ENCODE data around the gene KLF16. TPM values are rescaled to one million over a fixed set of nuclear protein-coding genes. Genes with fewer than 3 reads are reported as not detected.
A peak's percentile ranks its signal among the peaks of the same experiment; 100 is the strongest.

KLF16 gene
- total and polyA plus RNA-seq, 2 experiments from 2014 or later, result 4.6 to 11.0 TPM

DNA sequence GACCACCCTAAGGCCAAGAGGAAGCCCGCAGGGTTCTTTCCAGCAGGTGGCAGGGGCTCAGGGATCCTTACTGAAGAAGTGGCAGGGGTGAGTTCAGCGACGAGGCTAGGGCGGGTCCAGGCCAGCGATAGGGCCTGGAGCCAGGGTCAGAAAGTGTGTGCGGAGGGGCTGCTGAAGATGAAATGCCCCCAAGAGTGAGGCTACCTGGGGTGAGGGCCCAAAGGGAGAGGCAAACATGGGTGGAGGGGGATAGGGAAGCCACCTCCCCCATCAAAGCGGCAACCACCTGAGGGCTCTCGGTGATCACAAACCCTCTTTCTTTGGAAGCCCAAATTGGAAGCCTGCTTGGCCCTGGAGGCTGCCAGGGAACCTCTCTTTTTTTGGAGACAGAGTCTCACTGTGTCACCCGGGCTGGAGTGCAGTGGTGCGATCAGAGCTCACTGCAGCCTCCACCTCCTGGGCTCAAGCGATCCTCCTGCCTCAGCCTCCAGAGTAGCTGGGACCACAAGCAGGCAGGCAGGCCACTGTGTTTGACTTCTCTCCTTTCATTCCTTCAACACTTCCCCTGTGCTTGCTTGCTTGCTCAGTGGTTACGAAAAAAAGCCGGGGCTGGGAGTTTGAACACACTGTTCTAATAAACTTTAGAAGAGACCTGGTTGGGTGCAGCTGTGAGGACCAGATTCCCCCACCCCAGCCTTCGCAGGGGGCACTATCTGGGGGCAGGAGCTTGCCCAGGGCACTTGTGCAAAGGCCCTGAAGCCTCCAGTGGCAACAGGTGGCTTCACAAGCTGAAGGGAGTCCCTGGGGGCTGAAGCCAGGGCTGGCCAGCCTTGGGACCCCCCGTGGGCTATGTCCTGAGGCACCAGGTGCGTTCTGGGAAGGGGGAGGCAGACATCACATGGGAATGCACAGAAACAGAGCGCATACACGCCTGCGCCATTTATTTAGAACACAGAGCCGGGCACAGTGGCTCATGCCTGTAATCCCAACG, 49.9 kb downstream of the KLF16 start:
- H2AFZ ChIP-seq, result no peak overlapping the region
- no peak for DNase-seq
- no peaks in the 10 kb centered on the region for H3K79me2 ChIP-seq (ENCODE audit: insufficient read depth)
- no peak for TF ChIP-seq EZH2 (IDR thresholded peaks at IDR 0.05; ENCODE audit: insufficient read depth, poor library complexity, severe bottlenecking)
- TF ChIP-seq EZH2phosphoT487 (IDR thresholded peaks at IDR 0.05; ENCODE audit: insufficient read depth, low read depth), result no peak
- in situ Hi-C loops (cut with MboI), result no loop called here
- no peaks in the 10 kb centered on the region for H3K27me3 ChIP-seq (replicated peaks; ENCODE audit: insufficient read depth)
- H3K4me2 ChIP-seq (ENCODE audit: unreplicated experiment), result peak overlapping the region; percentile 93
- H3F3A ChIP-seq (ENCODE audit: insufficient read depth), result no peaks in the 10 kb centered on the region
- H3K36me3 ChIP-seq (ENCODE audit: low read depth), result no peaks in the 10 kb centered on the region; the same call in 1 of the 2 replicates
- H4K20me1 ChIP-seq (ENCODE audit: insufficient read depth), result no peaks in the 10 kb centered on the region
- 68 to 73% methylated on average over 21 of the region's 21 CpGs for WGBS, 2 experiments (ENCODE audit: low coverage in 1 of 2, low lambda C conversion rate in 2 of 2, missing lambda C conversion rate in 2 of 2)
- H3K4me1 ChIP-seq (ENCODE audit: insufficient read depth), result peaks cover 3% of the 10 kb centered on the region; the same call in 1 of the 2 replicates
- H3K9ac ChIP-seq, result peak overlapping the region; percentile 68
- no peak overlapping the region for H3K27ac ChIP-seq
- H3K9me2 ChIP-seq (ENCODE audit: insufficient read depth), result no peaks in the 10 kb centered on the region
- peak overlapping the region; percentile 77 for H3K4me3 ChIP-seq
- H3K9me3 ChIP-seq (ENCODE audit: low read depth), result no peaks in the 10 kb centered on the region

DNA sequence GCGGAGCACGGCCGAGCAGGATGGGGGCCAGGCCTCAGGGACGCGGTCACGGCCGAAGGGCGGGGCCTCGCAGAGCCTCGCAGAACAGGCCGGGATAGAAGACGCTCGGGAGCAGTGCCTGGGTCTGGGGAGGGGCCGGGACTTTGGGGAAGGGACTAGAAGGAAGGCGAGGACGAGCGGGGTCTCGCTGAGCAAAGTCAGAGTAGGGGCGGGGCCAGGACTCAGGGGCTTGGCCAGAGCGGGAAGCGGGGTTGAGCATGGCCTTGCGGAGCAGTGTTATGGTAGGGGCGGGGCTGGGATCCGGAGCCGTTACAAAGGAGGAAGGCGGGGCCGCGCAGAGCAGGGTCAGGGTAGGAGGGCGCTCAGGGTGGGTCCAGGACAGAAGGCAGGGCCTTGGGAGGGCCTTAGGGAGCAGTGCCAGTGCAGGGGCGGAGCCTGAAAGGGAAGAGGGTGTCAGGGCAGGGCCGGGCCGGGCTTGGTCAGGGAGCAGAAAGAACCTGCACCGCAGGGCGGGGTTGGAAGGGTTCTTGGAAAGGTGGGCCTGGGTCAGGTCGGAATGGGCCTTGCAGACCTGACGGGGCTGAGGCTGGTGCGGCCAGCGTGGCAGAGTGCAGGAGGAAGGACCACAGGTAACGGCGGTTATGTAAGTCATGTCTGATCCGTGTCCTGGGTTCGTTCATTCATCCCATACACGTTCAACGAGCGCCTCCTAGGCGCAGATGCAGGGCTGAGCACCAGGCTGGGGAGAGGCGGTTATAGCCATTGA, 50.8 kb downstream of the KLF16 start:
- in situ Hi-C loops (cut with MboI), result no loop called here
- H3K79me2 ChIP-seq (ENCODE audit: insufficient read depth), result no peaks in the 10 kb centered on the region
- H3K36me3 ChIP-seq (ENCODE audit: low read depth), result no peaks in the 10 kb centered on the region
- peaks cover 3% of the 10 kb centered on the region; the same call in 1 of the 2 replicates for H3K4me1 ChIP-seq (ENCODE audit: insufficient read depth)
- H3K27me3 ChIP-seq (replicated peaks; ENCODE audit: insufficient read depth), result no peaks in the 10 kb centered on the region
- no peaks in the 10 kb centered on the region for H3K9me2 ChIP-seq (ENCODE audit: insufficient read depth)
- H3K27ac ChIP-seq, result no peak overlapping the region
- TF ChIP-seq EZH2 (IDR thresholded peaks at IDR 0.05; ENCODE audit: insufficient read depth, poor library complexity, severe bottlenecking) (no peak), EZH2phosphoT487 (IDR thresholded peaks at IDR 0.05; ENCODE audit: insufficient read depth, low read depth) (no peak)
- peak; percentile 94 for DNase-seq
- peak overlapping the region; percentile 68 for H3K9ac ChIP-seq
- 1 to 2% methylated on average over 20 to 47 of the region's 47 CpGs for WGBS, 2 experiments (ENCODE audit: low coverage in 1 of 2, low lambda C conversion rate in 2 of 2, missing lambda C conversion rate in 2 of 2)
- H3K9me3 ChIP-seq (ENCODE audit: low read depth), result no peaks in the 10 kb centered on the region
- no peaks in the 10 kb centered on the region for H3F3A ChIP-seq (ENCODE audit: insufficient read depth)
- H4K20me1 ChIP-seq (ENCODE audit: insufficient read depth), result no peaks in the 10 kb centered on the region
- peak overlapping the region; percentile 83 for H2AFZ ChIP-seq
- H3K4me3 ChIP-seq, result peak overlapping the region; percentile 77
- H3K4me2 ChIP-seq (ENCODE audit: unreplicated experiment), result peak overlapping the region; percentile 93

DNA sequence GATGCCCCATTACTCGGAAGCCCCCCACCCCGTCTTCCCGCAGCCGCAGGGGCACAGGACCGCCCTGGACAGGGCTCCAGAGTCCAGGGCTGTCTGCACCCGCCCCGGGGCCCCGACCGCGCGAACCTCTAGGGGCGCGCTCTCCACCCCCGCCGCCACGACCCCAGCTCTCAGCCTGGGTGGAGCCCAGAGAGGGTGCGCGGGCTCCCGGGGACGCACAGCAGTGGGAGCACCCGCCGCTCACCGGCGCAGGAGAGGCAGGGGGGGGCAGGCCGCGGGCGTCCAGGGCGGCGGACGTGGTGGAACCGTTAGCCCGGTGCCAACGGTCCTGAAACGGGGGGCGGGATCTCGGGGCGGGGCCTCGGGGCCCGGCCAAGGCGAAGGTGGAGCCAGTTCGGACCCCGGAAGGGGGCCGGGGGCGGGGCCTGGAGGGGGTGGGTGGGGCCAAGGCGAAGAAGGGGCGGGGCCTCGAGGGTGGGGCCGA, 51.4 kb downstream of the KLF16 start, which contains the start of gene ATP8B3:
Gene ATP8B3, minus strand, starts transcription at position 335 of the 484 bp plus-strand sequence. CDS start 540 bp downstream, outside the sequence.
- no peaks in the 10 kb centered on the region for H3K9me2 ChIP-seq (ENCODE audit: insufficient read depth)
- in situ Hi-C loops (cut with MboI), result no loop called here
- no peaks in the 10 kb centered on the region for H3K36me3 ChIP-seq (ENCODE audit: low read depth)
- H3K4me1 ChIP-seq (ENCODE audit: insufficient read depth), result peaks cover 3% of the 10 kb centered on the region; the same call in 1 of the 2 replicates
- H4K20me1 ChIP-seq (ENCODE audit: insufficient read depth), result no peaks in the 10 kb centered on the region
- no peak for TF ChIP-seq EZH2phosphoT487 (IDR thresholded peaks at IDR 0.05; ENCODE audit: insufficient read depth, low read depth)
- no peak for TF ChIP-seq EZH2 (IDR thresholded peaks at IDR 0.05; ENCODE audit: insufficient read depth, poor library complexity, severe bottlenecking)
- peak within 1 kb of the TSS; percentile 93 for H3K4me2 ChIP-seq (ENCODE audit: unreplicated experiment)
- H3K79me2 ChIP-seq (ENCODE audit: insufficient read depth), result no peaks in the 10 kb centered on the region
- 3 to 4% methylated on average over 24 to 39 of the region's 48 CpGs for WGBS, 2 experiments (ENCODE audit: low coverage in 1 of 2, low lambda C conversion rate in 2 of 2, missing lambda C conversion rate in 2 of 2)
- H3K27ac ChIP-seq, result no peak within 1 kb of the TSS
- no peak for DNase-seq
- H3F3A ChIP-seq (ENCODE audit: insufficient read depth), result no peaks in the 10 kb centered on the region
- no peaks in the 10 kb centered on the region for H3K27me3 ChIP-seq (replicated peaks; ENCODE audit: insufficient read depth)
- H3K4me3 ChIP-seq, result peak within 1 kb of the TSS; percentile 77
- peak within 1 kb of the TSS; percentile 83 for H2AFZ ChIP-seq
- H3K9ac ChIP-seq, result peak within 1 kb of the TSS; percentile 68
- H3K9me3 ChIP-seq (ENCODE audit: low read depth), result no peaks in the 10 kb centered on the region

DNA sequence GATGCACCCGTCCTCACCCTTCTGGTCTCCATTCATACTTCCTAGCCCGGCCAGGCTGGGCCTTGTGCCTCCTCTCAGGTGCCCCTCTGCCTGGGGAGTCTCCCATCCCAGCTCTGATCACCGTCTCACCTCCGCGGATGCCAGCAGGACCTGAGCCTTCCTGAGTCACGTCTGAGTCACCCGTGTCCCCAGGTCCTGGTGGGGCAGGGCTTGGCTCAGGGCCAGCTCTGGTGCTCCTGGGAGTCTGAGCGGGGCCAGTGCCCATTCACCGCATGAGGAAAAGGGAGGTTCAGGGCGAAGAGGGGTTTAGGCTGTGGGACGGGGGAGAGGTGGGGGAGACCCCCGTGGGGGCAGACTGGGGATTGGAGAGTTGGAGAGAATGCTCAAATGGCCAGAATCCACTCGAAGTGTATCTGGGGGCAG, 51.9 kb downstream of the KLF16 start:
- peak; percentile 86 for DNase-seq
- Histone ChIP-seq H3K4me3 (peak overlapping the region; percentile 77), H3K79me2 (ENCODE audit: insufficient read depth) (no peaks in the 10 kb centered on the region), H3K27ac (no peak overlapping the region), H3K9me2 (ENCODE audit: insufficient read depth) (no peaks in the 10 kb centered on the region), H4K20me1 (ENCODE audit: insufficient read depth) (no peaks in the 10 kb centered on the region), H3K27me3 (replicated peaks; ENCODE audit: insufficient read depth) (no peaks in the 10 kb centered on the region), H3K4me1 (ENCODE audit: insufficient read depth) (peaks cover 3% of the 10 kb centered on the region; the same call in 1 of the 2 replicates), H3K36me3 (ENCODE audit: low read depth) (no peaks in the 10 kb centered on the region), H3F3A (ENCODE audit: insufficient read depth) (no peaks in the 10 kb centered on the region), H2AFZ (peak overlapping the region; percentile 50), H3K9me3 (ENCODE audit: low read depth) (no peaks in the 10 kb centered on the region), H3K4me2 (ENCODE audit: unreplicated experiment) (peak overlapping the region; percentile 47), H3K9ac (peak overlapping the region; percentile 25)
- in situ Hi-C loops (cut with MboI), result no loop called here
- TF ChIP-seq EZH2phosphoT487 (IDR thresholded peaks at IDR 0.05; ENCODE audit: insufficient read depth, low read depth), result no peak
- TF ChIP-seq EZH2 (IDR thresholded peaks at IDR 0.05; ENCODE audit: insufficient read depth, poor library complexity, severe bottlenecking), result no peak
- WGBS, 2 experiments (ENCODE audit: low coverage in 1 of 2, low lambda C conversion rate in 2 of 2, missing lambda C conversion rate in 2 of 2), result 15 to 17% methylated on average over 10 to 13 of the region's 13 CpGs

Data from GM23248 (cell line).